Osteoblast (primary cell): Measurements from ENCODE around the gene LRRN4. TPM values are rescaled to one million over a fixed set of nuclear protein-coding genes. Genes with fewer than 3 reads are reported as not detected.
"Not testable (repeated sequence)": the region's sequence is repeated elsewhere in the genome, so short reads cannot be mapped to it uniquely, and the experiment has no call there.

Experiments used
- DNase-seq: peaks from one replicate; pipeline ENCODE4 v3.0.0; 2011; ENCODE audit warnings: low spot score, mixed read lengths; ENCODE audit not compliant: insufficient read length; ENCODE audit errors: missing footprints
- H2AFZ ChIP-seq: 2 replicates; pipeline ENCODE4 v1.6.0; 2011; ENCODE audit warnings: mild to moderate bottlenecking, low read length
- H3K27ac ChIP-seq: 2 replicates; pipeline ENCODE4 v1.5.1; 2011; ENCODE audit warnings: mild to moderate bottlenecking, low read depth, low read length, moderate library complexity
- H3K27me3 ChIP-seq: 2 replicates; pipeline ENCODE4 v1.6.0; 2012; ENCODE audit warnings: mild to moderate bottlenecking, control low read depth, inconsistent platforms, low read length, moderate library complexity; ENCODE audit not compliant: insufficient read depth
- H3K36me3 ChIP-seq: 2 replicates; pipeline ENCODE4 v1.5.1; 2011; ENCODE audit warnings: mild to moderate bottlenecking, low read length, control low read depth, moderate library complexity; ENCODE audit not compliant: insufficient read depth
- H3K4me1 ChIP-seq: 2 replicates; pipeline ENCODE4 v1.5.1; 2011; ENCODE audit warnings: mild to moderate bottlenecking, low read length, control low read depth, moderate library complexity; ENCODE audit not compliant: insufficient read depth
- H3K4me2 ChIP-seq: 2 replicates; pipeline ENCODE4 v1.6.0; 2011; ENCODE audit warnings: mild to moderate bottlenecking, low read length; ENCODE audit not compliant: insufficient read depth
- H3K4me3 ChIP-seq: fragments of 200-600 bp; sonication (generic); 3 replicates; pipeline ENCODE4 v1.5.1; 2012; ENCODE audit warnings: mild to moderate bottlenecking, low read length, inconsistent platforms; ENCODE audit not compliant: insufficient read depth
- H3K79me2 ChIP-seq: 2 replicates; pipeline ENCODE4 v1.6.0; 2012; ENCODE audit warnings: mild to moderate bottlenecking, low read length, control low read depth, inconsistent platforms; ENCODE audit not compliant: insufficient read depth
- H3K9me3 ChIP-seq: 2 replicates; pipeline ENCODE4 v1.5.1; 2011; ENCODE audit warnings: low read depth, low read length, control low read depth
- H4K20me1 ChIP-seq: 2 replicates; pipeline ENCODE4 v1.6.0; 2012; ENCODE audit warnings: mild to moderate bottlenecking, low read length, control low read depth; ENCODE audit not compliant: insufficient read depth
- total RNA-seq: library from RNA; depleted of rRNA; stranded (reverse); fragments of >200 nt; gene quantifications from 2 replicates; pipeline ENCODE4 v1.2.3, GENCODE V29; 2012
- TF ChIP-seq, protein P1 (sequence below): IDR thresholded peaks from 2 replicates; pipeline ENCODE4 v1.5.1; 2011; ENCODE audit warnings: mild to moderate bottlenecking, low read depth, low read length, moderate library complexity; ENCODE audit errors: extremely low read depth

The LRRN4 gene
- total RNA-seq, 1 donor, result not detected

DNA sequence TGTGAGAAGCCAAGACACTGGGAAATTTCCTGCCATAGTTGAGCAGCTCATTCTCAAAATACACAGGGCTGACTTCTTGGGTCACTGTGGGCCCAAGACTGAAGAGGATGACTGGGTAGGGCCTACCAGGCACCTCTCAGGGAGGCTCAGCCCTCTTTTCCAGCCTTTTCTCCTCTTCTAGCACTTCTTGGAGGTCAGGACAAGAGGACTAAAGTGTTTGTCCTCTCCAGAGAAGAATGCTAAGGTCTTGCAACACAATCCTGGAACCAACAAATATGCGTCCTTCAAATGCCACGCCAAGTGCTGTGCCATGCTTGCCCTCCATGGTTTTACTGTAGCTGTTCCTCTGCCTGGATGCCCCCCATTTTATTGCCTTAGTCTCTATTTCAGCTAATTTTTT, 3.3 kb upstream of the LRRN4 start:
- Histone ChIP-seq H3K27me3 (peaks cover 23% of the 10 kb centered on the region), H2AFZ (no peak overlapping the region), H3K4me1 (no peaks in the 10 kb centered on the region), H3K36me3 (no peaks in the 10 kb centered on the region), H3K79me2 (no peaks in the 10 kb centered on the region), H3K4me2 (no peak overlapping the region), H4K20me1 (no peaks in the 10 kb centered on the region), H3K27ac (no peak overlapping the region), H3K4me3 (no peak overlapping the region), H3K9me3 (no peaks in the 10 kb centered on the region)
- no peak for DNase-seq
- TF ChIP-seq, protein P1, sequence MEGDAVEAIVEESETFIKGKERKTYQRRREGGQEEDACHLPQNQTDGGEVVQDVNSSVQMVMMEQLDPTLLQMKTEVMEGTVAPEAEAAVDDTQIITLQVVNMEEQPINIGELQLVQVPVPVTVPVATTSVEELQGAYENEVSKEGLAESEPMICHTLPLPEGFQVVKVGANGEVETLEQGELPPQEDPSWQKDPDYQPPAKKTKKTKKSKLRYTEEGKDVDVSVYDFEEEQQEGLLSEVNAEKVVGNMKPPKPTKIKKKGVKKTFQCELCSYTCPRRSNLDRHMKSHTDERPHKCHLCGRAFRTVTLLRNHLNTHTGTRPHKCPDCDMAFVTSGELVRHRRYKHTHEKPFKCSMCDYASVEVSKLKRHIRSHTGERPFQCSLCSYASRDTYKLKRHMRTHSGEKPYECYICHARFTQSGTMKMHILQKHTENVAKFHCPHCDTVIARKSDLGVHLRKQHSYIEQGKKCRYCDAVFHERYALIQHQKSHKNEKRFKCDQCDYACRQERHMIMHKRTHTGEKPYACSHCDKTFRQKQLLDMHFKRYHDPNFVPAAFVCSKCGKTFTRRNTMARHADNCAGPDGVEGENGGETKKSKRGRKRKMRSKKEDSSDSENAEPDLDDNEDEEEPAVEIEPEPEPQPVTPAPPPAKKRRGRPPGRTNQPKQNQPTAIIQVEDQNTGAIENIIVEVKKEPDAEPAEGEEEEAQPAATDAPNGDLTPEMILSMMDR, result no peak

DNA sequence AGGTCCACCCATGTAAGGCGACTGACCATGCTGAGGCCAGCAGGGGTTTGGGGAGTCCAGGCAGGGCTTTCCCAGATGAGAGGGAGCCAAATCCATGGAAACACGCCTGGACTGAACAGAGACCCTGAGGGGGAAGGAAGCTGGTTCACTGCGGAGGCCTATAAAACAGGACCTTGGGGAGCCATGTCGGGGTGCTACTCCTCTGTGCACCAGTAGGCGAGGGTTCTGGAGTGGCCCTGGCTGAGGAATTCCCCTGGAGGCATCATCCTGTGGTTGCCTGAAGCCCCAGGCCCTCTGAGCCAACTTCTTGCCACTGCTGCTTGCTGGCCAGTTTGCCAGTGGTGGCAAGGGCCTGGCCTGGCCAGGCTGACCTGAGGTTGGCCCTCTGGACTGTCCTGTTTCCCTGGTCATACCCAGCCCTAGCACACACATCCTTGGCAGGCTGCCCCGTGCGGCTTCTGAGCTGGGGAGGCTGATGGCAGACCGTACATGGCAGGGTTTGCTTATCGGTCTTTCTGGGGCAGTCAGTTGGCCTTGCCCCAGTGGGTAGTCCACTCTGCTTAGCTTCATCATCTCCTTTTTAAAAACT, 2.2 kb upstream of the LRRN4 start:
- Histone ChIP-seq H3K27ac (no peak overlapping the region), H3K79me2 (no peaks in the 10 kb centered on the region), H2AFZ (no peak overlapping the region), H3K4me2 (no peak overlapping the region), H3K4me3 (no peak overlapping the region), H3K36me3 (no peaks in the 10 kb centered on the region), H3K9me3 (no peaks in the 10 kb centered on the region), H4K20me1 (no peaks in the 10 kb centered on the region), H3K4me1 (peaks cover 8% of the 10 kb centered on the region), H3K27me3 (peaks cover 26% of the 10 kb centered on the region)
- no peak for DNase-seq
- TF ChIP-seq, protein P1, result no peak

DNA sequence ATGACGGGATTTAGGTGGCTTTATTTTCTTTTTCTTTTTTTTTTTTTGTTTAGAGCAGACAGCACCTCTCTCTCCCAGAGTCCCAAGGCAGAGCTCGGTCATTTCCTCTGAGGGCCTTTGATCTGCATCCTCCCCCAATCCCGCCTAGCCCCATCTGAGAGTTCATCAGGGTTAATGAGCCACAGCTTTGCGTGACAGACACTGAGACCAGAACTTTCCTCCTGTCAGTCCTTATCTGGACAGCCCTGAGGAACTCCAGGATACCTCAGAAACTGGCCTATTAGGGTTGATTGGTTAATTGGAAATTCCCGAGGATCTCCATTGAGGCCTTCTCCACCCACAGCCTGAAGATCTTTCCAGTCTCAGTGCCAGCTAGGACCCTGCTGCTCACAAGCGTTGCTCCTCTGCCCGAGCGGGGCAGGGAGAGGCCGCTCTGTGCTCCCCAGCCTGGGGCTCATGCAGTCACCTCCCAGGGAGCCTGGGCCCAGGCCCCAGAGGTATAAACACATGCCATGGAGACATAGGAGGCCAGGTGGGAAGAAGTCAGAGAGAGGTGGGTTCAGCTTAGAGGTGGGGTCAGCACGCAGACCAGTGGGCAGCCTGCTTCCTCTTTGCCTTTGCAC, 1.4 kb upstream of the LRRN4 start:
- H3K4me3 ChIP-seq, result no peak overlapping the region
- DNase-seq, result no peak
- TF ChIP-seq, protein P1, result no peak
- no peak overlapping the region for H3K27ac ChIP-seq
- no peaks in the 10 kb centered on the region for H3K36me3 ChIP-seq
- peaks cover 29% of the 10 kb centered on the region for H3K27me3 ChIP-seq
- H4K20me1 ChIP-seq, result no peaks in the 10 kb centered on the region
- H2AFZ ChIP-seq, result no peak overlapping the region
- no peaks in the 10 kb centered on the region for H3K79me2 ChIP-seq
- no peak overlapping the region for H3K4me2 ChIP-seq
- H3K9me3 ChIP-seq, result no peaks in the 10 kb centered on the region
- peaks cover 8% of the 10 kb centered on the region for H3K4me1 ChIP-seq

DNA sequence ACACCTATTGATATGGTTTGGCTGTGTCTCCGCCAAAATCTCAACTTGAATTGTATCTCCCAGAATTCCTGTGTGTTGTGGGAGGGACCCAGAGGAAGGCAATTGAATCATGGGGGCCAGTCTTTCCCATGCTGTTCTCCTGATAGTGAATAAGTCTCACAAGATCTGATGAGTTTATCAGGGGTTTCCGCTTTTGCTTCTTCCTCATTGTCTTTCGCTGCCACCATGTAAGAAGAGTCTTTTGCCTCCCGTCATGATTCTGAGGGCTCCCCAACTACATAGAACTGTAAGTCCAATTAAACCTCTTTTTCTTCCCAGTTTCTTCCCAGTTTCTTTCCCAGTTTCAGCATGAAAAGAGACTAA, 810 bp upstream of the LRRN4 start:
- H3K9me3 ChIP-seq, H3K36me3 ChIP-seq, H3K4me3 ChIP-seq, DNase-seq, H3K27ac ChIP-seq, H3K4me1 ChIP-seq, H3K4me2 ChIP-seq, H4K20me1 ChIP-seq, H2AFZ ChIP-seq, H3K79me2 ChIP-seq: not testable (repeated sequence)
- H3K27me3 ChIP-seq, result peaks cover 29% of the 10 kb centered on the region
